HUES48 (cell line): ENCODE results near the gene AQP7.

Experiments
- H3K27ac ChIP-seq: one replicate; pipeline ENCODE4 v1.7.0; 2013; ENCODE audit warnings: low read depth, low read length, inconsistent platforms
- H3K27me3 ChIP-seq: 2 replicates; pipeline ENCODE4 v1.6.1; 2013; ENCODE audit warnings: mild to moderate bottlenecking, low read length; ENCODE audit not compliant: control insufficient read depth, insufficient read depth
- H3K36me3 ChIP-seq: 2 replicates; pipeline ENCODE4 v1.6.1; 2013; ENCODE audit warnings: low read length; ENCODE audit not compliant: control insufficient read depth, insufficient read depth
- H3K4me1 ChIP-seq: 2 replicates; pipeline ENCODE4 v1.6.1; 2013; ENCODE audit warnings: mild to moderate bottlenecking, low read length; ENCODE audit not compliant: control insufficient read depth, insufficient read depth
- H3K4me3 ChIP-seq: 2 replicates; pipeline ENCODE4 v1.5.1; 2013; ENCODE audit warnings: mild to moderate bottlenecking, low read depth, low read length
- H3K9ac ChIP-seq: 2 replicates; pipeline ENCODE4 v1.6.1; 2013; ENCODE audit warnings: mild to moderate bottlenecking, low read depth, low read length, moderate library complexity
- H3K9me3 ChIP-seq: 2 replicates; pipeline ENCODE4 v1.6.1; 2013; ENCODE audit warnings: low read length; ENCODE audit not compliant: control insufficient read depth, insufficient read depth

AQP7 gene

GRCh38 chr9:33340186-33340585 is 62.2 kb downstream of the AQP7 start:
- H3K9ac ChIP-seq: no peak overlapping the region
- H3K27me3 ChIP-seq: no peaks in the 10 kb centered on the region
- H3K4me3 ChIP-seq: no peak overlapping the region
- H3K27ac ChIP-seq: no peak overlapping the region
- peaks cover 32% of the 10 kb centered on the region for H3K9me3 ChIP-seq
- H3K36me3 ChIP-seq: peaks cover 70% of the 10 kb centered on the region
- H3K4me1 ChIP-seq: no peaks in the 10 kb centered on the region
